Transverse colon (tissue), 4 donors: Measurements from ENCODE around the gene IKZF3. TPM values are rescaled to one million over a fixed set of nuclear protein-coding genes. Genes with fewer than 3 reads are reported as not detected.

ENCODE experiments used
- DNase-seq: peaks from one replicate; pipeline ENCODE4 v3.0.0-alpha.2; 2019
- H3K27ac ChIP-seq, 4 donors: fragments of 200-600 bp; sonication (generic); 2 replicates each; pipeline ENCODE4 v1.5.1; 2016 to 2018; ENCODE audit warnings: inconsistent platforms in 4 of 4
- H3K27me3 ChIP-seq: fragments of 200-600 bp; sonication (generic); 2 replicates; pipeline ENCODE4 v1.5.1; 2017; ENCODE audit warnings: inconsistent platforms
- H3K36me3 ChIP-seq, 4 donors: fragments of 200-600 bp; sonication (generic); 2 replicates each; pipeline ENCODE4 v1.5.1; 2017 to 2019; ENCODE audit warnings: inconsistent platforms in 4 of 4
- H3K4me1 ChIP-seq, 4 donors: fragments of 200-600 bp; sonication (generic); 2 replicates each; pipeline ENCODE4 v1.5.1; 2017 to 2020; ENCODE audit warnings: inconsistent platforms in 4 of 4
- H3K4me3 ChIP-seq, 4 donors: fragments of 200-600 bp; sonication (generic); 1 replicate in 1 of 4; 2 replicates in 3 of 4; pipeline versions ENCODE4 v1.5.1 to v1.6.1; 2017 to 2019; ENCODE audit warnings: inconsistent platforms in 4 of 4
- H3K9me3 ChIP-seq, 2 donors: fragments of 200-600 bp; sonication (generic); 2 replicates each; pipeline ENCODE4 v1.5.1; 2017 to 2019; ENCODE audit warnings: inconsistent platforms in 2 of 2
- EP300 ChIP-seq: sonication (generic); formaldehyde crosslinking; IDR thresholded peaks from one replicate; pipeline ENCODE4 v1.6.1; 2017; ENCODE audit warnings: antibody characterized with exemption, low read depth
- POLR2A ChIP-seq: fragments of 450-650 bp; IDR thresholded peaks from one replicate; pipeline ENCODE4 v1.6.1; 2016; ENCODE audit warnings: antibody characterized with exemption, mild to moderate bottlenecking, moderate library complexity
- POLR2AphosphoS5 ChIP-seq, 3 donors: sonication (generic); formaldehyde crosslinking; IDR thresholded peaks; one replicate each; pipeline ENCODE4 v1.6.1; 2016; ENCODE audit warnings: antibody characterized with exemption in 3 of 3
- WGBS, 2 donors: methylation state at CpG; one replicate each; pipeline ENCODE4 v1.1.5; 2018; ENCODE audit warnings: low coverage in 1 of 2; 5-methylcytosine and 5-hydroxymethylcytosine counted together
- in situ Hi-C, 4 donors: fragments of 200-750 bp; cut with MboI; loops; one replicate each; pipeline versions ENCODE4 v1.15.0 to v1.15.1; 2017; ENCODE audit warnings: low sequenced_read_pairs in 3 of 4, low pct_ligation_motif_present in 1 of 4, low pct_unique_long_range_greater_than_20kb in 1 of 4
- intact Hi-C: fragments of 100-400 bp; cut with DNase I; formaldehyde crosslinking; loops from one replicate; pipeline ENCODE4 v1.15.1; 2023; ENCODE audit warnings: low total_unique reads
- total RNA-seq, 4 donors: library from RNA; depleted of rRNA; stranded (reverse); fragments of >200 nt; gene quantifications; one replicate each; pipeline ENCODE4 v1.1.0, GENCODE V29; 2016
- TF ChIP-seq, protein P1 (sequence below), 5 experiments: fragments of 200-600 bp in 3 of 5; fragments of 450-650 bp in 2 of 5; sonication (generic) in 3 of 5; IDR thresholded peaks; 1 replicate in 2 of 5; 2 replicates in 3 of 5; pipeline ENCODE4 v1.5.1; 2016 to 2017; ENCODE audit warnings: antibody characterized with exemption in 5 of 5, inconsistent platforms in 3 of 5, mild to moderate bottlenecking in 2 of 5, moderate library complexity in 1 of 5

IKZF3 gene
- total RNA-seq, 4 donors from 2014 or later, result 2.2 to 13.5 (median 3.0) TPM

DNA sequence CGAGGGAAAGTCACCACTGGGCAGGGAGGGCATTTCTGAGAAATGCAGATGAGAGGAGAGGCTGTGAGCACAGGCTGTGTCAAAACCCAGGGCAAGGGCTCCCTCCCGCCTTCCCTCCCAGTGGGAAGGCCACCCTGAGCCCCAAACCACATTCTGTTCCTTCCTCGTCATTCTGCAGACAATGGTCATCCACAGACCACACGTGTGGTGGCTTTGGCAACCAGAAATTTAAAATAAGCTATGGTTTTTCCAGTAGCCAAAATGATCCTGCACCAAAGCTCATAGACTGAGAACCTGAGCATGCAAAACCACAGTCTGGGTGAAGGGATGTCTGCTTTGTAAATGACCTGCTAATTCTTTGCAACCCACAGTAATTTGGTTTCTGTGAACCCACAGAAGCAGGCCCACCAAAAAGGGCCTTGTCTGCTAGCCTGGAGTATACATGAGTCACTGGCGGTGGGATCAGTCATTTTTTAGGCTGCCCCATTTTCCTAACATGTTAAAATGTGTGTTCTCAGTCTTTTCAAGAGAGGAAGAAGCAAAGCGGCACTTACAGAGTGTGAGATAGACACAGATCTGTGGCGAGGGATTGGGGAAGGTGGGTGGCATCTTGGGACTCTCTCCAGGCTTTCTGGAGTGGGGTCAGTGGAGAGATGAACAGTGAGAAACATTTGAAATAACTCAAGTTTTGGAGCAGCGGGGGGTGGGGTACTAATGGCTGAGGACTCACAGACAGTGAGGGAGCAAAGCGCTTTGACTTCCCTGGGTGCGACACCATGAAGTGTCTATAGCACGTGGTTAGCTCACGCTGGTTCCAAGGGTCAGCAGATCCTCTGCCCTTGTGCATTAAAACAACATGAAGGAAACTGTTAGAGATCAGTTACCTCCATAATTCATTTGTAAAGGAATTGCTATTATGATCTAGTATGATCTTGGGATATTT lies 105.9 kb downstream of the IKZF3 start:
- peaks cover 17% of the 10 kb centered on the region for H3K27me3 ChIP-seq
- H3K4me3 ChIP-seq, result no peak overlapping the region
- no peaks in the 10 kb centered on the region for H3K9me3 ChIP-seq
- in situ Hi-C loops (loop anchor here in 2 of 4 donors (10.0 kb wide), 2 partner anchors 133 to 143 kb away; partner anchors contain the start of gene PPP1R1B (in 1 of the 2)), intact Hi-C loops (loop anchor here (10.0 kb wide), 1 partner anchor 123 kb away; the partner anchor contains the start of gene STARD3)
- DNase-seq, result peak; percentile 26
- H3K27ac ChIP-seq, result peak overlapping the region in 2 of 4 donors; percentile 40 to 98
- peaks cover 4 to 16% (median 13%) of the 10 kb centered on the region in 4 donors for H3K4me1 ChIP-seq
- 59 to 83% methylated on average over 7 to 12 of the region's 12 CpGs for WGBS, 2 donors
- no peaks in the 10 kb centered on the region for H3K36me3 ChIP-seq
- TF ChIP-seq EP300 (no peak), POLR2A (no peak), POLR2AphosphoS5 (IDR thresholded peaks at IDR 0.05) (no peak)
- TF ChIP-seq, protein P1, sequence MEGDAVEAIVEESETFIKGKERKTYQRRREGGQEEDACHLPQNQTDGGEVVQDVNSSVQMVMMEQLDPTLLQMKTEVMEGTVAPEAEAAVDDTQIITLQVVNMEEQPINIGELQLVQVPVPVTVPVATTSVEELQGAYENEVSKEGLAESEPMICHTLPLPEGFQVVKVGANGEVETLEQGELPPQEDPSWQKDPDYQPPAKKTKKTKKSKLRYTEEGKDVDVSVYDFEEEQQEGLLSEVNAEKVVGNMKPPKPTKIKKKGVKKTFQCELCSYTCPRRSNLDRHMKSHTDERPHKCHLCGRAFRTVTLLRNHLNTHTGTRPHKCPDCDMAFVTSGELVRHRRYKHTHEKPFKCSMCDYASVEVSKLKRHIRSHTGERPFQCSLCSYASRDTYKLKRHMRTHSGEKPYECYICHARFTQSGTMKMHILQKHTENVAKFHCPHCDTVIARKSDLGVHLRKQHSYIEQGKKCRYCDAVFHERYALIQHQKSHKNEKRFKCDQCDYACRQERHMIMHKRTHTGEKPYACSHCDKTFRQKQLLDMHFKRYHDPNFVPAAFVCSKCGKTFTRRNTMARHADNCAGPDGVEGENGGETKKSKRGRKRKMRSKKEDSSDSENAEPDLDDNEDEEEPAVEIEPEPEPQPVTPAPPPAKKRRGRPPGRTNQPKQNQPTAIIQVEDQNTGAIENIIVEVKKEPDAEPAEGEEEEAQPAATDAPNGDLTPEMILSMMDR (IDR thresholded peaks at IDR 0.05), result no peak

DNA sequence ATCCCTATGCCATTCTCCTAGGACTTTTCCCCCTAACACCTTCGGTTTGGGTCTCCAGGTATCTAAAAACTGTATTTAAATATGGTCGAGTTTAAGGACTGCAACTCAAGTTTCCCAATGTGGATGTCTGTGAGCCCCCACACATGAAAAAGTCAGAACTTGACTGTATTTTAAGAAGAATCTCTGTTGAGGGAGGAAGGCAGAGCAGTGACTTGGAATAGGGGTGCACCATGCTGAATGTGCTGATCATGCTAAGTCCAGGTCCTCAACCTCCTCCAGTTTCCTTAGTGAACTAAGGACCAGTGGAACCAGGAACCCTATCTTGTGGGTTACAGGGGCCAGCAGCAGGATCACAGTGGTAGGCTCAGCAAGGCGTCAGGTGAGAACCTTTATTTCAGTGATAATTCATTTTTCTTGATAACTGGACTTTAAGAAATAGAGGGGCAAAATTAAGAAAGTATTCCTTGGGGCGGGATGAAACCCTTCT lies 106.9 kb downstream of the IKZF3 start:
- H3K27me3 ChIP-seq, result peaks cover 15% of the 10 kb centered on the region
- no peaks in the 10 kb centered on the region for H3K9me3 ChIP-seq
- DNase-seq, result no peak
- TF ChIP-seq POLR2A, result no peak
- TF ChIP-seq EP300, result no peak
- no peak for TF ChIP-seq POLR2AphosphoS5 (IDR thresholded peaks at IDR 0.05)
- TF ChIP-seq, protein P1 (IDR thresholded peaks at IDR 0.05), result no peak
- intact Hi-C loops, result loop anchor here (10.0 kb wide), 1 partner anchor 122 kb away; the partner anchor contains the start of gene STARD3
- in situ Hi-C loops, result loop anchor here in 2 of 4 donors (10.0 kb wide), 2 partner anchors 132 to 142 kb away; partner anchors contain the start of gene PPP1R1B (in 1 of the 2)
- no peak overlapping the region for H3K4me3 ChIP-seq
- H3K4me1 ChIP-seq, result peaks cover 6 to 21% (median 14%) of the 10 kb centered on the region in 4 donors
- 89 to 90% methylated on average over 3 to 4 of the region's 4 CpGs for WGBS, 2 donors
- H3K36me3 ChIP-seq, result no peaks in the 10 kb centered on the region
- H3K27ac ChIP-seq, result peak overlapping the region in 2 of 4 donors; percentile 96 to 98

DNA sequence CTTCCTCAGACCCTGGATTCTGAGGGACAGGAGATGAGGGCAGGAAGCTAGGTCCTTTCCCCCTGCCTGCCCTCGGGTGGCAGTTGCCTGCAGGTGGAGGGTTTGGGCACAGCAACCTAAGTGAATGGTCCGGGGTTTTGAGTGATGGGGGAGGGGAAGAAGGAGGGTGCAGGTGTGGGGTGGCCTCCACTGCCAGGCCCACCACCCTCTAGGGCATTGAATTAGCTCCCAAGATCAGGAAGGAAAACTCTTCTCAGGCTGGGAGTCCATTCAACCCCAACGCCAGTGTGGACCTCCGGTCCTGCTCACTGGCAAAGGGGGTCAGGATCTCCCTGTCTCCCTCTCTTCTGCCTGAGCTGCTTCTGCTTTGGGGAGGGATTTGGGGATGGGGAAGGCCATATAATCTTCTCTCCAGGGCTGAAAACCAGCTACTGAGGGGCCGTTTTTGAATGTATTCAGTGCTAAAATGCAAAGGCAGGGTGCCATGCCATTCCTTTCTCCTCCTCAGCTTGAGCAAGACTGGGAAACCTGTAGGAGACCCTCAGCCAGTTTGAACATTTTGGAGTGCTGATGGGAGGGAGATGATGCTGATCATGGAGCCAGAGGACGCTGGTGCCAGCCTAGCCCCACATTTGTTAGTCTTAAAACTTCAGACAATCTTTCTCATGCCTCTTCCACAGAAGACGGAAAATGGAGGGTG lies 107.6 kb downstream of the IKZF3 start:
- intact Hi-C loops, result loop anchor here (10.0 kb wide), 1 partner anchor 122 kb away; the partner anchor contains the start of gene STARD3
- DNase-seq, result no peak
- peaks cover 6 to 21% (median 14%) of the 10 kb centered on the region in 4 donors for H3K4me1 ChIP-seq
- 49 to 50% methylated on average over 2 to 7 of the region's 7 CpGs for WGBS, 2 donors
- H3K4me3 ChIP-seq, result no peak overlapping the region
- TF ChIP-seq, protein P1 (IDR thresholded peaks at IDR 0.05), result no peak
- peaks cover 14% of the 10 kb centered on the region for H3K27me3 ChIP-seq
- peak overlapping the region; percentile 91 to 98 (median 96) for H3K27ac ChIP-seq
- H3K9me3 ChIP-seq, result no peaks in the 10 kb centered on the region
- in situ Hi-C loops, result loop anchor here in 2 of 4 donors (10.0 kb wide), 2 partner anchors 132 to 142 kb away; partner anchors contain the start of gene PPP1R1B (in 1 of the 2)
- no peaks in the 10 kb centered on the region for H3K36me3 ChIP-seq
